Activated CD8-positive, alpha-beta memory T cell treated with anti-CD3 and anti-CD28 coated beads, Interleukin-2, amount 50 U/mL, for 24 hours (primary cell): ENCODE measurements around the gene SLCO2B1.

Experiments used
- DNase-seq: peaks from one replicate; pipeline ENCODE4 v3.0.0-alpha.2; 2020; ENCODE audit errors: extremely low read depth

Gene SLCO2B1

GRCh38 chr11:75145196-75145971 is 5.5 kb upstream of the SLCO2B1 start:
- no peak for DNase-seq

- no peak for DNase-seq
Observed at GRCh38 chr11:75145972-75146519, 4.9 kb upstream of the SLCO2B1 start.

DNA sequence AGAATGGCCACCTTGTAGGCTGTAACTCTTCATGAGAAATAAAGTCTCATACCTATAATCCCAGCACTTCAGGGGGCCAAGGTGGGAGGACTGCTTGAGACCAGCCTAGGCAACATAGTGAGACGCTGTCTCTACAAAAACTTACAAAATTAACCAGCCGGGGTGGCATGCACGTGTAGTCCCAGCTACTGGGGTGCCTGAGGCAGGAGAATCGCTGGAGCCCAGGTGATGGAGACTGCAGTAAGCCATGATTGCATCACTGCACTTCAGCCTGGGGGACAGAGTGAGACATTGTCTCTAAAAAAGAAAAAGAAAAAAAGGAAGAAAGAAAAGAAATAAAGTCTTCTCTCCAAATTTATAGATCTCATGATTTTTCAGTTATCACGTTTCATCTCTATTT is 4.2 kb upstream of the SLCO2B1 start:
- DNase-seq = no peak

- DNase-seq = no peak
Observed at GRCh38 chr11:75147191-75147874, 3.6 kb upstream of the SLCO2B1 start.

- no peak for DNase-seq
Observed at GRCh38 chr11:75147875-75148263, 3.0 kb upstream of the SLCO2B1 start.

- no peak for DNase-seq
Observed at GRCh38 chr11:75148436-75148983, 2.4 kb upstream of the SLCO2B1 start.

DNA sequence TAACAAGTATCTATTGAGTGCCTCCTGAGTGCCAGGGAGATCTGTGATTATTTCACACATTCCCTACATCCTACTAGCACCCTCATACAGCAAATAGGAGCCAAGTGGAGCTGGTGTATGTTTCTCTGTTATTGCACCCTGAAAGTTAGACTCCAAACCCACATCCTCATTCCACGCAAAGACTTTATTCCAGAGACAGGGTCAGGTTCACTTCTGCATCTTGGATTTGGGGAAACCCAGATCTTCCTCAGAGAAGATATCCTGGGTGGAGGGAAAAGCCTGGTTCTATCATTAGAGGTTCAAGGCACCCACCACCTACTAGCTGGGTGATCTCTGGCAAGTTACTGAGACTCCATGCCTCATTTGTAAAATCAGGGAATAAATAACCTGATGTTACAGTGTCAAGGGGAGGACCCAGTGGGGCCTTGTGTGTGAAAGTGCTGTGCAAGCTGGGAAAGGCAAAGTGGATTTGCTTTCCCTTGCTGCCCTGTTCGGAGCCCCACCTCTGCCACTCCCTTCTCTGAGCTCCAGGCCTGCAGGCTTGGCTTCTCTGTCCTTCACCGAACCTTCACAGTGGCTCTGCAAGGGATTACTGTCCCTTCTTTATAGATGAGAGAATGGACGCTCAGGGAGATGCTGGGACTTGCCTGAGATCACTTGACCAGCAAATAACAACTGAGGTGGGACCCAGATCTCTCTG is 991 bp upstream of the SLCO2B1 start:
- no peak for DNase-seq

DNA sequence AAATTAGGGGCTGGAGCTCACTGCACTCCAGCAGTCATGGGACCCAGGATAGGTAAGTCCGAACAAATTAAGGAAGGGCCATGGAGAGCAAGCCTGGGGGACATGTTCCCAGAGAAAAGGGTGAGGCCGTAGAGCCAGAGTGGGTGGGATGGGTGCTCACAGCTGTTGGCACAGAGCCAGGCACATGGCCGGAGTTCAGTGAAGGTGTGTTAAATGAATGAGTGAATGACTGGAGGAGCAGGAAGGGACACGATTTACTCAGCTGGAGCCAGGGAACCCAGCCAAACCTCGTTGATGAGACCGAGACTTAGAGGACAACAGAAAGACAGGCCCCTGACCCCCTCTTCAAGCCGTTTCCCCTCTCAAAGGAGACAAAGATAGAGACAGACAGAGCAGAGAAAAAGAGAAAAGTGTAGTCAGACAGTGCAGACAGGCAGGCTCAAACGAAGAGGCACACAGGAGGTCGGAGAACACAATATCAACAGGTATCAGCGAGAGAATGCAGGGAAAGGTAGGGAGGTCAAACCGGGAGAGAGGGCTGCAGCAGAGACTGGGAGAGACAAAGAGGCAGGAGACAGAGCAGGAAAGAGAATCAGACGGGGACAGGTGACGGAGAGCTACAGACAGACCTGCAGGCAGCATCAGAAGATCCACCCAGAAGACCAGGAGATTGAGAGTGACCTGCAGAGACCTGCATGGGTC is 590 bp downstream of the SLCO2B1 start:
- no peak for DNase-seq

- no peak for DNase-seq
Observed at GRCh38 chr11:75152090-75152489, 1.2 kb downstream of the SLCO2B1 start.

DNA sequence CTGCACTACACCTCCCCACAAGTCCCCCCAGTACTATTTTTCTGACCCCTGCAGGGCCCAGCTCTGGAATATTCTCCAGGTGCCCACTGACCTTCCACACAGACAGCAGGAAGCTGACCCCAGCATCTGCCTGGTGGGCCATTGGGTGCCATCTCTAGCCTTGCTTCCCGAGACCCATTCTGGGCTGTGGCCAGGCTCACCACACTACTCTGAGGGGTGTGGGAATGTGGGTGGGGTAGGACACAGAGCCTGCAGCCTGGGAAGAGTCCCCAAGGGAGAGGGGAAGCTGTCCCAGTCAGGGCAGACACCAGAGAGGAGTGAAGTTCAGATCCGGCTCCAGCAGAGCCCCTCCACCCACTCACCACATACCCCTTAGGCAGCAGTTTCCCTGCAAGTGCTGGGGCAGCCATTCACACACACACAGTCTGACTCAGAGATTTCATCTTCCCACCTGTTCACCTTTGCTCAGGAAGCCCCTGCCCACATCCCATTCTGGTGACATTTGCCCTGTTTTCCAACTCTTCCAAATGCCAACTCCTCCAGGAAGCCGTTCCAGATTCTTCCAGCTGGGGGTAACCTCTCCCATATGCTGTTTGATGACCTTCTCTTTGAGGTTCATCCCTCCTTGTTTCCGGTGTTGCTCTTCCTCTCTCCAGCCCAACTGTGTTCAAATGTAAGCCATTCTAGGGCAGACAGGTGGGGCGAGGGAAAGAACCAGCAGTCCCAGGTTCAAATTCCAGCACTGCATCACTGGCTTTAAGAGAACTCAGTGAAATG is 1.9 kb downstream of the SLCO2B1 start:
- DNase-seq = no peak

DNA sequence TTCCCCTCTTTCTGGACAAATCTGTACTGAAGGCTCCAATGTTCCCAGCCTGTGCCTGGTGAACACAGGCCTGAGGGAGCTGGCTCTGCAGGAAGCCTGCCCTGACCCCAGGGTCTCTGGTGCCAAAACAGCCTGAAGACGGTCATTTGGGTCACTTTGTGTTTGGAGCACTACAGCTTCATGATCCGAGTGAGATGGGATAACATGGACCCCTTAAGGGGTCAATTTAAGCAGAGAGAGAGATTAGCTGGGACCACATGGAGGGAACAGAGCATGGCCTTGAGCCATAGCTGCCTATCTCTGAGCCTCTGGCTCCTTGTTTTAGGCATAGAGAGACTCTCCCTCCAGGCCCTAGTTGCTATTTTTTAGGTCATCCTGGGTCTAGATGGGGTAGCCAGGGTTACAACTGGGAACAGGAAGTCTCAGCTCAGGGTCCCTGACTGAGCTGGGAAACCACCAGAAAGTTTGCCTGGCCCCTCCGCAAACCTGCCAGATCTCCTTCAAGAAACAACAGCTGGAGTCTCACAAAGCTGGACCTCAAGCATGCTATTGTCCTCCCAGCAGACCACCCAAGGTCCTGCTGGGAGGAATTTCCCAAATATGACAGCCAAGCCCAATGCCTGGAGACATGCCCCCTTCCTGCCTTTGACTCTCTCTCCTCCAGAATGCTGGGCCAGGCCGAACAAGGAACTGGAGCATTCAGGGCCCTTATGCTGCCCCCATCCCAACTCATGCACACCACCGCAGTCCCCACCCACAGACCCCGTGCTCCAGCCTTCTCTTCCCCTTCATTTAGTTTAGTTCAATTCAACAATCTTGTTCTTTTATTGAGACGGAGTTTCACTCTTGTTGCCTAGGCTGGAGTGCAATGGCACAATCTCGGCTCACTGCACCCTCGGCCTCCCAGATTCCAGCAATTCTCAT is 4.0 kb downstream of the SLCO2B1 start:
- no peak for DNase-seq

- no peak for DNase-seq
Observed at GRCh38 chr11:75155570-75156422, 4.9 kb downstream of the SLCO2B1 start.

GRCh38 chr11:75158241-75158640 is 7.3 kb downstream of the SLCO2B1 start:
- no peak for DNase-seq

GRCh38 chr11:75158696-75159150 is 7.8 kb downstream of the SLCO2B1 start:
- DNase-seq = no peak

DNA sequence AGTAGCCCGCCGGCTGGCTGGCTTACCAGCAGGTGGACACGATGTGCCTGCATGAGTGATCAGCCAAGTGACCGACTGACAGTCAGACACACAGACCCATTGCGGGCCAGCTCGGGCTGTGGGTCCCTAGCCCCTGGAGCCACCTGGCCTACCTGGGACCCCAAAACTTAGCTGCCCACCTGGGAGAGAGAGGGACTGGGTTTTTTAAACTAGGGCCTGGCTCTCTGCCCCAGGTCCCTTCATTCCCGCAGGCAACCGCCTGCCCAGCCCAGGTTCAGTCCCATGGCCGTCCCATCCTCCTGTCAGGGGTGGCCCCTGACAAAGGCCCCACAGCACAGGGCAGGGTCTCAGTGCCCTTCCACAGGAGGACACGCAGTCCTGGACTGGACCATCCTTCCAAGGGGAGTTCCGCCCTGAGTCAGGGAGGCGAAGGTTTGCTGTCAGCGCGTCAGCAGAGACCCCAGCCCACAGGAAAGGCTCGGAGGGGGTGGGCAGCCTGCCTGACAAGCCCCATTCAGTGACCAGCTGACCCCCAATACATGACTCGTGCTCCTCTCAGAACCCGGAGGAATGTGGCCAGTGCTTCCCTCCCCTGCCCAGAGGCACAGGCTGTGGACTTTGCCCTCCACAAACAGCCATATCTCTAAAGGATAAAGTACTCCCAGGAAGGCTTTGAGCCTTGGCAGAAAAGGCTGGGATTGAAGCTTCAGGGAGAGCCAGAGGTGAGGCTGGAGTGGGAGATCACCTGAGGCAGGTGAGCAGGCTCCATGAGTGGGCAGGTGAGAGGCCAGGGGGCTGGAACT is 8.4 kb downstream of the SLCO2B1 start:
- no peak for DNase-seq

DNA sequence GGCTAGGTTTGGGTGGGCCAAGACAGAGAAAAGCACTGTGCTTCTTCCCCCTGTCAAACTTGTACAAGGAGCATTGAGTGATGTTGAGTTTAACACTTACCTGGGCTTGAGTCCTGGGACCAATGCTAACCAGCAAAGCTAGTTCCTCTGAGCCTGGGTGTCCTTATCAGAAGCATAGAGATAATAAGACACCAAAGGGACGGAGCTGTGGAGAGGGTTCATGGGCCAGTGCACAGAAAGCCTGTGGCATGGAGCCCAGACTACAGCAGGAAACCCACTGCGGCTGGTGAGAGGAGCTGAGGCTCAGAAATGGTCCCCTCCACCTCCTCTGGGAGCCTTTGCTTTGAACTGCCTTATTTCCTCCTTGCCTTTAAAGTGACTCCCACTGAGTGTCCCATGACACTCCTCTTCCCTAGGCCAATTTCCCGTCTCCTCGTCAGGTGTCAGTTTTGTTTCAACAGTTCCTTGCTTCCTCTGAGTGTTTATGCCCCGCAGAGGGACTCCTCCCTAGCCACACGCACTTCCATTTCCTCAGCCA is 9.4 kb downstream of the SLCO2B1 start:
- no peak for DNase-seq

DNA sequence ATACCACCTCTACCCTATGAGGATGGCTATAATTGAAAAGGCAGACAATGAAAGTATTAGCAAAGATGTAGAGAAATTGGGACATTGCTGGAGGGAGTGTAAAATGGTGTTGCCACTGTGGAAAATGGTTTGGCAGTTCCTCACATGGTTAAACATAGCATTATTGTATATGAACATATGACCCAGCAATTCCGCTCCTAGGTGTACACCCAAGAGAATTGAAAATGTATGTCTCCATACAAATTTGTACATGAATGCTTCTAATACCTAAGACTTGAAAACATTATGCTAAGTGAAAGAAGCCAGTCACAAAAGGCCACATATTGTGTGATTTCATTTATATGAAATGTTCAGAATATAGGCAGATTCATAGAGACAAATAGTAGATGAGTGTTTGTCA is 10.0 kb downstream of the SLCO2B1 start:
- DNase-seq = no peak
